PC-9 (cell line): Measurements from ENCODE around the gene TTLL7.

Source experiments
- CTCF ChIP-seq: fragments of 200-600 bp; sonication (generic); conservative IDR thresholded peaks from 2 replicates; pipeline ENCODE4 v1.6.1; 2017; ENCODE audit warnings: mixed run types, antibody characterized with exemption, mild to moderate bottlenecking, moderate library complexity
- EZH2 ChIP-seq: fragments of 200-600 bp; sonication (generic); IDR thresholded peaks from 2 replicates; pipeline ENCODE4 v1.8.0; 2017; ENCODE audit warnings: antibody characterized with exemption, low read depth

GRCh38 chr1:83850834-83851233 lies 148.1 kb downstream of the TTLL7 start:
- TF ChIP-seq CTCF: no peak
- no peak for TF ChIP-seq EZH2
